ACC112 (cell line): Measurements from ENCODE around the gene MEX3D.

Experiments
- H2AFZ ChIP-seq: fragments of 200-600 bp; sonication (generic); one replicate; pipeline ENCODE4 v1.6.0; 2017; ENCODE audit warnings: antibody characterized with exemption, low read length; ENCODE audit not compliant: unreplicated experiment
- H3K27ac ChIP-seq: fragments of 200-600 bp; sonication (generic); 2 replicates; pipeline ENCODE4 v1.5.1; 2014; ENCODE audit warnings: low read depth, mild to moderate bottlenecking, antibody characterized with exemption, low read length, moderate library complexity
- H3K27me3 ChIP-seq: fragments of 200-600 bp; sonication (generic); 2 replicates; pipeline ENCODE4 v1.6.1; 2014; ENCODE audit warnings: mild to moderate bottlenecking, antibody characterized with exemption, low read length, moderate library complexity, mixed read lengths; ENCODE audit not compliant: insufficient read depth
- H3K36me3 ChIP-seq: fragments of 200-600 bp; sonication (generic); 2 replicates; pipeline ENCODE4 v1.6.1; 2016; ENCODE audit warnings: mild to moderate bottlenecking, antibody characterized with exemption, low read length, moderate library complexity, mixed read lengths; ENCODE audit not compliant: insufficient read depth
- H3K4me1 ChIP-seq: fragments of 200-600 bp; sonication (generic); one replicate; pipeline ENCODE4 v1.6.1; 2016; ENCODE audit warnings: low read length, mixed read lengths; ENCODE audit not compliant: insufficient read depth, unreplicated experiment, control insufficient read depth
- H3K4me3 ChIP-seq: fragments of 200-600 bp; sonication (generic); 2 replicates; pipeline ENCODE4 v1.5.1; 2014; ENCODE audit warnings: mild to moderate bottlenecking, low read depth, low read length
- H3K79me2 ChIP-seq: fragments of 200-600 bp; sonication (generic); one replicate; pipeline ENCODE4 v1.6.0; 2016; ENCODE audit warnings: low read length; ENCODE audit not compliant: control insufficient read depth, unreplicated experiment, insufficient read depth

Gene MEX3D

DNA sequence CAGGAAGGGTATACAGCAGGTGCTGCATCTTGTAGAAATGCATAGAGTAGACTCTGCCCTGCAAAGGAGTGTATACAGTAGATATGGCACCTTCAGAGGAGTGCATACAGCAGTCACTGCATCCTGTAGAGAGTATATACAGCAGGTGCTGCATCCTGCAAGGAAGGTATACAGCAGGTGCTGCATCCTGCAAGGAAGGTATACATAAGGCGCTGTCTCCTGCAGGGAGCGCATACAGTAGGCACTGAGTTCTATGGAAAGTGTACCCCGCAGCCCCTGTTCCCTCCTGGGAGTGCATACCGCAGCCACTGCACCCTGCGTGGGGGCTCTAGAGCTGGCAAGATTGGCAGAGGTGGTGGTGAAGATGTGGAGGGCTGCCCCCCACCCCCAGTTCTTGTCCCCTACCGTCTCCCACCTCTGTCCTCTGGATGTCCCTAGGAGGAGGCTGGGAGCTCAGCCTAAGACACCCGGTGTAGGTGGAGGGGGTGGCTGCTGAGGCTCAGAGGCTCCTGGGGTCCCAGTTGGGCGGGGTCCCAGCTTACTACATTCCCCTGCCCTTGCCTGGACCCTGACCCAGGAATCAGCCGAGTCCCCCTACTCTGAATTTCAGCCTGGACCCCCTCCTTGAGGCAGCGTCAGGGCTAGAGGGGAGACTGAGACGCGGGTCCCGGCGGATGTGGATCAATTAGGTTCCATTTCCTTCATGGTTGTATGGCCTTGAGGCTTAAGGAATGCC is 53.0 kb downstream of the MEX3D start:
- Histone ChIP-seq H3K27me3 (no peaks in the 10 kb centered on the region), H3K4me3 (no peak overlapping the region), H3K79me2 (no peaks in the 10 kb centered on the region), H3K27ac (no peak overlapping the region), H3K36me3 (no peaks in the 10 kb centered on the region), H2AFZ (no peak overlapping the region), H3K4me1 (peaks cover 3% of the 10 kb centered on the region)

DNA sequence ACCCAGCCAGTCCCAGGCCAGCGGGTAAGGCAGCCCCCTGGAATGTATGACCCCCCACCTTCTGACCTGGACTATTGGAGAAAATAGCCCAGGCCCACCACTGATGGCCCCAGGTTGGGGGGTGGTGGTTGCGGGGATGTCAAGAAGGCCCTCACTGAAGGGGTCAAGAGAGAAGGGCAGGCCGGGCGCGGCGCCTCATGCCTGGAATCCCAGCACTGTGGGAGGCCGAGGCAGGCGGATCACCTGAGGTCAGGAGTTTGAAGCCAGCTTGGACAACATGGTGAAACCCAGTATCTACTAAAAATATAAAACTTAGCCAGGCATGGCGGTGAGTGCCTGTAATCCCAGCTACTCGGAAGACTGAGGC is 53.8 kb downstream of the MEX3D start:
- Histone ChIP-seq H3K4me3 (no peak overlapping the region), H3K36me3 (no peaks in the 10 kb centered on the region), H3K4me1 (peaks cover 3% of the 10 kb centered on the region), H3K27me3 (no peaks in the 10 kb centered on the region), H3K27ac (no peak overlapping the region), H2AFZ (no peak overlapping the region), H3K79me2 (no peaks in the 10 kb centered on the region)

DNA sequence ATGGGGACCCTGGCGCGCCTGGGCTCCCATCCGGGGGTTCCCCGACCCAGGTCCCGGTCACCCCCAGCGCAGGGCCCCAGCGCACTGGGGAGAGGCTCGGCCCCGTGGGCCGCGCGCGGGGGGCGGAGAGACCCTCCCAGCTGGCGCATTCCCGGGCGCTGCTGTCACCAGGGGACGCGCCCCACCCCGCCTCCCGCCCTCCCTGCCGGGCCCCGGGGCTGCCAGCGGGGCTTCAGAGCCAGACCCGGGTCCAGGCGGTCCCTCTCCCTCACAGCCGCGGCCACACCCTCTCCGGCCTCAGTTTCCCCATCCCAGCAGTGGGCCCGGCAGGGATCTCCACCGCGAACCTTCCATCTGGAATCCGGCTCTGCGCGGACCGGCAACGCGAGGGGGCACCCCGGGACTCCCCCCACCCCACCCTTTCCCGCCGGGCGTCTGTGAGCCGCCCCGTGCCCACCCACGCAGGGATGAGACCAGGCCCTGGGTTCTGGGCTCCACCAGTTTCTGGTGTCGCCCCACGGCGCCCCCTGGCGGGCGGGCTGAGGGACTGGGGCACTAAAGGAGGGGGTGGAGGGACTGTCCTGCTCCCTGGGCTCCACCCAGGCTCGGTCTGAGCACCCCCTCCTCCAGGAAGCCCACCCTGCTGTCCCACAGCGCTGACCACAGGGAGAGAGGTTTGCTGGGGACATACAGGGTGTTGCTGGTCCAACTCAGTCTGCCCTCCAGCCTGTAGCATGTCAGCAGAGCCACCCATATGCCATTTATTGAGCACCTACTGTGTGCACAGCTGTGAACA is 54.4 kb downstream of the MEX3D start:
- Histone ChIP-seq H3K4me1 (peaks cover 3% of the 10 kb centered on the region), H2AFZ (no peak overlapping the region), H3K79me2 (no peaks in the 10 kb centered on the region), H3K36me3 (no peaks in the 10 kb centered on the region), H3K27ac (no peak overlapping the region), H3K4me3 (peak overlapping the region; percentile 78), H3K27me3 (no peaks in the 10 kb centered on the region)

DNA sequence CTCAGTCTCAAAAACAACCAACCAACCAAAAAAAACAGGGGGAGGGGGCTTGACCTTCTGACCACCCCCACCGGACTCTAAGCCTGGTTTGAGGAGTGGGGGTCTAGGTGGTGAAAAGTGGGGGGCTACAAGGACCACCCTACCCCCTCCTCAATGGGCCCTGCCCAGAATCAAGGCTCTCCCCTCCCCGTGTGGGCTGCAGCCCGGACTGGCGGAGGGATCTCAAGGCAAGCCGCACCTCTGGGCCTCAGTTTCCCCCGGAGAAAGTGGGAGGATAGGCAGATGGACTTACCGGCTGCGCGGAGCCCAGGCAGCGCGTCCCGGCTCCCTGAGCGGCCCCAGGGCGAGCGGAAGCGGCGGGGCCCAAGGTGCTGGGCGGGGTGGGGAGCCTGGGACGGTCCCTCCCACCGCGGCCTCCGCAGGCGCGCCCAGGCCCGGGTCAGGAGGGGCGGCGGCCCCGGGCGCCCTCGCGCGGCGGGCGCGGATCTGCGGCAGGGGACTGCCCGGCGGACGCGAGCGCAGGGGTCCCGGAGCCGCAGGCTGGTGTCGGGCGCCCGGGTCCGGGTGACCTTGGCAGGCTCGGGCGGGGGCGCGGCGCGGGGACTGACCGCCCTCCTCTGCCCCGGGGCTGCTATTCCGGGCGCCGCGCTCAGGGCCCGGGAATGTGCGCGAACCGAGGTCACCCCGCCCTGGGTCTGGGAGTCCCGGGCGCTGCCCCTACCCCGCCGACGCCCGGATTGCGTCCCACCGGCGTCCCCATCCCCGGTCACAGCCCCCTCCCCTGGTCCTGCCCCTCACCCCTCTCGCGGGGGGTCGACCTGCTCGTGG is 55.2 kb downstream of the MEX3D start, which contains the start of gene ADAMTSL5:
Gene ADAMTSL5, minus strand, starts transcription at position 349 of the 828 bp plus-strand sequence. CDS start 2,076 bp downstream, outside the sequence.
- Histone ChIP-seq H3K4me1 (peaks cover 3% of the 10 kb centered on the region), H3K79me2 (no peaks in the 10 kb centered on the region), H2AFZ (no peak within 1 kb of the TSS), H3K27ac (no peak within 1 kb of the TSS), H3K27me3 (no peaks in the 10 kb centered on the region), H3K36me3 (no peaks in the 10 kb centered on the region), H3K4me3 (peak within 1 kb of the TSS; percentile 78)

DNA sequence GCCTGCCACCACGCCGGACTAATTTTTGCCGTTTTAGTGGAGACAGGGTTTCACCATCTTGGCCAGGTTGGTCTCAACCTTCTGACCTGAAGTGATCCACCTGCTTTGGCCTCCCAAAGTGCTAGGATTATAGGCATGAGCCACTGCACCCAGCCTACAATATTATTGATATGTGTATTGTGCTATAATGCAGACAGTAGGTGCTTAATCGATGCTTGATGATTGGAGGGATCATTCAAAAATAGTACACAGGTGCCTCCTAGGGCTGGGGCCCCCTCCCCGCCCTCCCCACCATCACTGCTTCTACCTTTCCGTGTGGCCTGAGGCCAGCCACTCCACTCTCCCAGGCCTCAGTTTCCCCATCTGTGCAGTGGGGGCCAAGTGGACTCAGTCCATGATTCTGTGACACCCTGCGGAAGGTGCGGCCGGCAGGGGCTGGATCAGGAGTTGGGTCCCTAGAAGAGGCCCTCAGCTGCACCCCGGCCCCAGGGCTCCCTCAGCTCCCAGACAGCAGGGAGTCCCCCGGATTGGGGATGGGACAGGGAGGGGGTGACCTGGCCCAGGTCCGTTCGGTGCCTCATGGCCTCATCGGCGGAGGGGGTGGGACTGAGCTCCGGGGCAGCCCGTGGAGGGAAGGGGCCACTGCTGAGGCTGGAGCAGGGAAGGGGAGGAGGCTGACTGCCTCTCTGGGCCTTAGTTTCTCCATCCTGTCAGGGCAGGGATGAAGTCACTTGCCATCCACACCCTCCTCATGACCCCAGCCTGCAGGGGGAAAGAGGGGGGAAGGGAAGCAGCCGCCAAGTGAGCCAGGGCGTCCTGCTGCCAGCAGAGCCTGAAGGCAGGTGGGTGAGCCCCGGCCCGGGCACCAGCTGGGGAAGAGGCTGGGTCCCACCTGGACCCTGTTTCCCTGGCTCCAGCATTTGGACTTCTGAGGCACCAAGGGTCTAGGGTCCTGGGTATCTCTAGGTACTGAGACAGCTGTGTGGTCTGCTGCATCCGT is 56.5 kb downstream of the MEX3D start:
- Histone ChIP-seq H3K27ac (no peak overlapping the region), H3K79me2 (no peaks in the 10 kb centered on the region), H3K36me3 (no peaks in the 10 kb centered on the region), H2AFZ (no peak overlapping the region), H3K4me1 (peaks cover 3% of the 10 kb centered on the region), H3K27me3 (no peaks in the 10 kb centered on the region), H3K4me3 (no peak overlapping the region)

DNA sequence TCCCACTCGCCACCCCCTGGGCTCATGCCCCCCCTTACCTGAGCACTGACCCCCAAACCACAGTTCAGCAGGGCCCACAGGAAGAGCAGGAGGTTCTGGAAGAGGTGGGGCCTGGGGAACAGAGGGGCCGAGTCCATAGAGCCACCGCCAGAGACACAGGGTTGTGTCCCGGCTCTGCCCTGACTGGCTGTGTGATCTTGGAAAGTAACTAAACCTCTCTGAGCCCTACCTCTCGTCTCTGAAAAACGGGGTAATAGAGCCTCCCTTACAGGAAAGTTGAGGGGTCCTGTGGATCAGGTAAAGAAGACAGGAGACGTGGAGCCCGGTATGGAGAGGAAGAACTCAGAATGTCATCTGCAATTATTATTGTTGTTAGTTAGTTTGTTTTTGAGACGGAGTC is 57.3 kb downstream of the MEX3D start:
- no peak overlapping the region for H3K27ac ChIP-seq
- no peak overlapping the region for H2AFZ ChIP-seq
- H3K79me2 ChIP-seq: no peaks in the 10 kb centered on the region
- no peak overlapping the region for H3K4me3 ChIP-seq
- H3K27me3 ChIP-seq: no peaks in the 10 kb centered on the region
- no peaks in the 10 kb centered on the region for H3K36me3 ChIP-seq
- H3K4me1 ChIP-seq: peaks cover 3% of the 10 kb centered on the region

DNA sequence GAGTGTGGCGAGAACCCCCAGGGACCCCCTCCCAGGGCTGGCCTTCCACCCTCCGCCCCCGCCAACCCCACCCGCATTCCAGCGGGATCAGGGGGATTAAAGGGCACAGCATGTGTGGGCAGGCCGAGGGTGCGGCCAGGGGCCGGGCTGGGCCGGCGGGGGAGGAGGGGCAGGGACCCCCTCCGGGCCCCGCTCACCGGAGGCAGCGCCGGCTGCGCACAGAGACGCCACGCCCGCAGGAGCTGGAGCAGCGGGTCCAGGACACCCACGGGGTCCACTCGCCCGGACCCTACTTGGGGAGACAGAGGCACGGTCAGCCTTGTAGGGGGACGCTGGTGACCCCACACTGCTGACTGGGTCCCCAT is 57.7 kb downstream of the MEX3D start:
- Histone ChIP-seq H3K27me3 (no peaks in the 10 kb centered on the region), H3K4me1 (peaks cover 3% of the 10 kb centered on the region), H3K4me3 (no peak overlapping the region), H3K36me3 (no peaks in the 10 kb centered on the region), H3K27ac (no peak overlapping the region), H3K79me2 (no peaks in the 10 kb centered on the region), H2AFZ (no peak overlapping the region)

DNA sequence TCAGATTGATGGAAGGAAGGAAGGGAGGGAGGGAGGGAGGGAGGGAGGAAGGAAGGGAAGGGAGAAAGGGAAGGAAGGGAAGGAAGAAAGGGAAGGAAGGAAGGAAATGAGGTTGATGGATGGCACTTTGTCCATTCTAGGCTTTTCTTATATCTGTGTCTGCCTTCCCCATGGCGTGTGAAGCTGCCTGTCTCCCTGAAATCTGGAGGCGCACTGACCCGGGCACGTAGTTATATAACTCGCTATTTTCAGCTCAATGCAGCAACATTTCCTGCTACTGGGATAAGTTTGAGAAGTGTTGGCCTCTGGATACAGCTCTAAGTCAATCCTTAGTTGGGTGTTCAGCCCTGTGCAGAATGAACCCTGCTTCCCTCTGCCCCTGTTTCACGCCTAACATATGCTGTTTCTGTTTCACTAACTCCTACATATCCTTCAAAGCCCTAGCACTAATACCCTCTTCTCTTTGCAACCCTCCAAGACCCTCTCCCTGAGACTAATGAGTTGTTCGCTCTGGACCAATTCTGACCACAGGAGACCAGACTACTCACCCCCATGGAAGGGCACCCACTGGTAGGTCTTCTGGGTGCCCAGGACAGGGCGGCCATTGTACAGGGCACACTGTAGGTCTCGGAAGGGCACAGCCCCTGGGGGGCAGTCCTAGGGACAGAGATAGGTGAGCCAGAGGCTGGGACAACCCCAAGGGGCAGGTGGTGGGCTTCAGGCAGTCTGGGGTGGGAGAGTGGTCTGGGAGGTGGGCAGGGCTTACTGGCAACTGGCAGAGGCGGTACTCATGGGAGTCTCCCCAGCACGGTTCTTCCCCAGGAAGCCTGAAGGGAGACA is 58.3 kb downstream of the MEX3D start:
- Histone ChIP-seq H3K4me1 (peaks cover 3% of the 10 kb centered on the region), H3K27me3 (no peaks in the 10 kb centered on the region), H3K36me3 (no peaks in the 10 kb centered on the region), H3K4me3 (no peak overlapping the region), H3K79me2 (no peaks in the 10 kb centered on the region), H2AFZ (no peak overlapping the region), H3K27ac (no peak overlapping the region)

DNA sequence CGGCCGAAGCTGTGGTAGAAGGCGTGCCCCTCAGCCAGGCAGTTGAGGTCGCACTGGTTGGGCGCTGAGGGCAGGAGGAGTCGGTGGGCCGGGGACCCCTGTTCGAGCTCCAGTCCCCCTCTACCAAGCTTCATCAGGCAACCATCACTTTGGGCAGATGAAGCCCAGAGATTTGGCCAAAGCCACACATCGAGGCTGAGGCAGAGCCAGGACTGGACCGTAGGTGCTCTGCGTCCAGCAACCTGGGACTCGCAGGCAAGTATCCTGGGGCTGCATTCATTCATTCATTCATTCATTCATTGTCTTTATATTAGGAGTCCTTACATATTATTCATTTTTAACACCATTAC is 59.6 kb downstream of the MEX3D start:
- H3K4me1 ChIP-seq: peaks cover 3% of the 10 kb centered on the region
- no peak overlapping the region for H2AFZ ChIP-seq
- H3K79me2 ChIP-seq: no peaks in the 10 kb centered on the region
- H3K36me3 ChIP-seq: no peaks in the 10 kb centered on the region
- no peak overlapping the region for H3K27ac ChIP-seq
- H3K27me3 ChIP-seq: no peaks in the 10 kb centered on the region
- H3K4me3 ChIP-seq: no peak overlapping the region
